HG02981 (cell line): ENCODE data around the gene DCDC2B.
"Not testable (repeated sequence)": the region's sequence is repeated elsewhere in the genome, so short reads cannot be mapped to it uniquely, and the experiment has no call there.

Source experiments
- ATAC-seq: cut with Tn5 transposase; IDR thresholded peaks from one replicate; pipeline ENCODE4 v1.9.1; 2021; ENCODE audit warnings: mild to moderate bottlenecking, moderate library complexity; ENCODE audit not compliant: unreplicated experiment

The DCDC2B gene

GRCh38 chr1:32208891-32209328 is at the start of gene DCDC2B:
TSS of gene DCDC2B (plus strand) at chr1:32209089. CDS start at chr1:32209094, 5 bp downstream.
- ATAC-seq = no peak

- no peak for ATAC-seq
Observed at GRCh38 chr1:32159189-32159588, 49.7 kb upstream of the DCDC2B start.

GRCh38 chr1:32163405-32163804 is 45.5 kb upstream of the DCDC2B start:
- no peak for ATAC-seq

GRCh38 chr1:32165633-32166032 is 43.3 kb upstream of the DCDC2B start:
- ATAC-seq = not testable (repeated sequence)

GRCh38 chr1:32170991-32171390 is 37.9 kb upstream of the DCDC2B start:
- ATAC-seq = no peak

GRCh38 chr1:32172621-32173245 is 36.2 kb upstream of the DCDC2B start:
- ATAC-seq = no peak

- no peak for ATAC-seq
Observed at GRCh38 chr1:32178380-32179192, 30.3 kb upstream of the DCDC2B start.

- no peak for ATAC-seq
Observed at GRCh38 chr1:32179193-32179442, 29.8 kb upstream of the DCDC2B start.

GRCh38 chr1:32179443-32180185 is 29.3 kb upstream of the DCDC2B start, which contains the start of gene TXLNA:
TSS of gene TXLNA (plus strand) at chr1:32179675. CDS start at chr1:32180346, 671 bp downstream.
- peak; percentile 82 for ATAC-seq

GRCh38 chr1:32180186-32181060 is 28.5 kb upstream of the DCDC2B start:
- ATAC-seq = peak; percentile 13

- no peak for ATAC-seq
Observed at GRCh38 chr1:32181065-32181464, 27.8 kb upstream of the DCDC2B start.

- no peak for ATAC-seq
Observed at GRCh38 chr1:32181563-32181962, 27.3 kb upstream of the DCDC2B start.

- no peak for ATAC-seq
Observed at GRCh38 chr1:32182060-32182459, 26.8 kb upstream of the DCDC2B start.

GRCh38 chr1:32184650-32185049 is 24.2 kb upstream of the DCDC2B start:
- no peak for ATAC-seq

- no peak for ATAC-seq
Observed at GRCh38 chr1:32186077-32186476, 22.8 kb upstream of the DCDC2B start.

GRCh38 chr1:32186491-32186890 is 22.4 kb upstream of the DCDC2B start:
- no peak for ATAC-seq

- ATAC-seq = no peak
Observed at GRCh38 chr1:32187850-32188249, 21.0 kb upstream of the DCDC2B start.

- ATAC-seq = no peak
Observed at GRCh38 chr1:32192220-32192948, 16.5 kb upstream of the DCDC2B start.

- ATAC-seq = no peak
Observed at GRCh38 chr1:32194984-32195383, 13.9 kb upstream of the DCDC2B start.

GRCh38 chr1:32195531-32195930 is 13.4 kb upstream of the DCDC2B start:
- no peak for ATAC-seq
